Mesendoderm (in vitro differentiated cells): ENCODE results near the gene FNBP1.

Experiments
- DNase-seq: peaks from one replicate; pipeline ENCODE4 v3.0.0; 2013
- H2AK5ac ChIP-seq: 2 replicates; pipeline ENCODE4 v1.6.1; 2013; ENCODE audit warnings: low read length, inconsistent platforms
- H2BK120ac ChIP-seq: 2 replicates; pipeline ENCODE4 v1.6.1; 2013; ENCODE audit warnings: low read depth, mild to moderate bottlenecking, low read length, moderate library complexity, mixed read lengths
- H2BK15ac ChIP-seq: replicated peaks from 2 replicates; pipeline ENCODE4 v1.6.1; 2013; ENCODE audit warnings: low read depth, mild to moderate bottlenecking, moderate library complexity
- H2BK5ac ChIP-seq: 2 replicates; pipeline ENCODE4 v1.6.1; 2013; ENCODE audit warnings: low read length, inconsistent platforms
- H3K18ac ChIP-seq: 2 replicates; pipeline ENCODE4 v1.6.1; 2013; ENCODE audit warnings: mild to moderate bottlenecking, low read length, mixed read lengths
- H3K23ac ChIP-seq: one replicate; pipeline ENCODE4 v1.6.1; 2013; ENCODE audit warnings: low read length
- H3K27ac ChIP-seq: 2 replicates; pipeline ENCODE4 v1.5.1; 2013; ENCODE audit warnings: low read depth, mild to moderate bottlenecking, inconsistent platforms, low read length, moderate library complexity
- H3K27me3 ChIP-seq: 2 replicates; pipeline ENCODE4 v1.6.1; 2013; ENCODE audit warnings: low read length, control low read depth, mild to moderate bottlenecking, inconsistent platforms; ENCODE audit not compliant: insufficient read depth, poor library complexity
- H3K36me3 ChIP-seq: 2 replicates; pipeline ENCODE4 v1.6.1; 2013; ENCODE audit warnings: low read length, inconsistent platforms; ENCODE audit not compliant: control insufficient read depth, insufficient read depth
- H3K4ac ChIP-seq: one replicate; pipeline ENCODE4 v1.6.1; 2013; ENCODE audit warnings: low read depth, mild to moderate bottlenecking, low read length, moderate library complexity
- H3K4me1 ChIP-seq: 2 replicates; pipeline ENCODE4 v1.6.1; 2013; ENCODE audit warnings: low read depth, low read length, inconsistent platforms; ENCODE audit not compliant: control insufficient read depth
- H3K4me2 ChIP-seq: 2 replicates; pipeline ENCODE4 v1.6.1; 2013; ENCODE audit warnings: low read length
- H3K4me3 ChIP-seq: 2 replicates; pipeline ENCODE4 v1.5.1; 2013; ENCODE audit warnings: mild to moderate bottlenecking, low read length
- H3K56ac ChIP-seq: one replicate; pipeline ENCODE4 v1.6.1; 2013; ENCODE audit warnings: low read length
- H3K79me1 ChIP-seq: 2 replicates; pipeline ENCODE4 v1.6.1; 2013; ENCODE audit warnings: low read length, inconsistent platforms
- H3K79me2 ChIP-seq: 2 replicates; pipeline ENCODE4 v1.6.1; 2013; ENCODE audit warnings: mild to moderate bottlenecking, low read length; ENCODE audit not compliant: control insufficient read depth, insufficient read depth
- H3K9ac ChIP-seq: 2 replicates; pipeline ENCODE4 v1.6.1; 2013; ENCODE audit warnings: low read length, inconsistent platforms
- H4K5ac ChIP-seq: one replicate; pipeline ENCODE4 v1.6.1; 2013; ENCODE audit warnings: low read length
- H4K8ac ChIP-seq: one replicate; pipeline ENCODE4 v1.6.1; 2013; ENCODE audit warnings: low read depth, mild to moderate bottlenecking, control low read depth, low read length, moderate library complexity
- WGBS: extraction: QIAGEN DNeasy Blood & Tissue Kit; methylation state at CpG from one replicate; pipeline ENCODE4 v1.1.7; 2013; ENCODE audit warnings: low lambda C conversion rate, missing lambda C conversion rate; ENCODE audit not compliant: insufficient coverage; ENCODE audit errors: extremely low coverage; 5-methylcytosine and 5-hydroxymethylcytosine counted together

Gene FNBP1

DNA sequence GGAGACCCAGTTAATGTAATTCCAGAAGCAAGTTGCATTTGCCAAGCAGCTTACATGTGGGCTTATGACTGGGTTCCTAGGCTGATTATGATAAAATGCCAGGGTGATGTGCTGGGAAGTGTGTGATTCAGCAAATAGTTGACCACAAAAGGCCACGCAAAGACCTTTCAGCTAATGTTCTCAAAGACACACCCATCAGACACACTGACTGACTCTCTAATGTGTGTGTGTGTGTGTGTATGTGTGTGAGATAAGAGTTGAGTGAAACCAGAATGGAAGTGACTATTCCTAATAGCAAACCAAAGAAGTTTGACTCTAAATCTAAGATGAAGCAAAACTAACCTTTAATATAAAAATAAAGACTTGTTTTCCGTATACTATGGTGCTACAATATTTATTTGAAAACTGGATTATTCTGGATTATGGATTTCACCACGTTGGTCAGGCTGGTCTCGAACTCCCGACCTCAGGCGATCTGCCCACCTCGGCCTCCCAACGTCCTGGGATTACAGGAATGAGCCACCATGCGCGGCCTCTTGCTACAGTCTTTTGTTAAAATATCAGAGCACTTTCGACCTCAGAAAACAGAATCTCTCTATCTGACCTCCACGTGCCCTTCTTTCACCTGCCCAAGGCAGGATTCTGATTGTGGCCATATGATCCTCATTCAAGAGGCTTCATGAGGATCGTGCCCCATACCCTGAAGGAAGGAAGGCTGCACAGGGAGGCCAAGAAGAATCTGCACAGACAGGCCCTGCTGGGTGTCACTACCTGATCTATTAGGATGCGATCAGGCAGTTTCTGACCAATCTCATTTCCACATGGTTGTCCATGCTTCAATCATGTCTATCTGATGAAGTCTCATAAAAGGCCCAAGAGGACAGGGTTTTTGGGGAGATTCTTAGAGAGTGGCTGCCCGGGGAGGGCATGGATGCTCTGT lies 132.1 kb downstream of the FNBP1 start:
- H2BK120ac ChIP-seq, result no peak overlapping the region
- no peak overlapping the region for H2BK5ac ChIP-seq
- H3K4me2 ChIP-seq, result no peak overlapping the region
- H2BK15ac ChIP-seq, result no peak overlapping the region
- H2AK5ac ChIP-seq, result no peak overlapping the region
- no peaks in the 10 kb centered on the region for H3K36me3 ChIP-seq
- H3K27ac ChIP-seq, result no peak overlapping the region
- H3K79me1 ChIP-seq, result no peaks in the 10 kb centered on the region
- H3K23ac ChIP-seq, result no peak overlapping the region
- no CpG with 5 or more reads among the region's 15 CpGs for WGBS
- no peak overlapping the region for H4K8ac ChIP-seq
- no peak overlapping the region for H3K56ac ChIP-seq
- H3K4ac ChIP-seq, result no peak overlapping the region
- H3K4me3 ChIP-seq, result no peak overlapping the region
- no peak overlapping the region for H3K18ac ChIP-seq
- H3K79me2 ChIP-seq, result no peaks in the 10 kb centered on the region
- no peak overlapping the region for H4K5ac ChIP-seq
- no peaks in the 10 kb centered on the region for H3K4me1 ChIP-seq
- H3K9ac ChIP-seq, result no peak overlapping the region
- no peaks in the 10 kb centered on the region for H3K27me3 ChIP-seq
- DNase-seq, result no peak

GRCh38 chr9:129909851-129910250 lies 133.1 kb downstream of the FNBP1 start:
- Histone ChIP-seq H3K56ac (no peak overlapping the region), H3K4ac (no peak overlapping the region), H4K8ac (no peak overlapping the region), H3K9ac (no peak overlapping the region), H4K5ac (no peak overlapping the region), H3K27me3 (no peaks in the 10 kb centered on the region), H2AK5ac (no peak overlapping the region), H3K36me3 (no peaks in the 10 kb centered on the region), H2BK5ac (no peak overlapping the region), H3K4me2 (no peak overlapping the region), H3K79me1 (no peaks in the 10 kb centered on the region), H3K23ac (no peak overlapping the region), H2BK120ac (no peak overlapping the region), H3K79me2 (no peaks in the 10 kb centered on the region), H3K4me3 (no peak overlapping the region), H3K18ac (no peak overlapping the region), H2BK15ac (no peak overlapping the region), H3K4me1 (no peaks in the 10 kb centered on the region), H3K27ac (no peak overlapping the region)
- WGBS, result no CpG with 5 or more reads among the region's 9 CpGs
- DNase-seq, result no peak

DNA sequence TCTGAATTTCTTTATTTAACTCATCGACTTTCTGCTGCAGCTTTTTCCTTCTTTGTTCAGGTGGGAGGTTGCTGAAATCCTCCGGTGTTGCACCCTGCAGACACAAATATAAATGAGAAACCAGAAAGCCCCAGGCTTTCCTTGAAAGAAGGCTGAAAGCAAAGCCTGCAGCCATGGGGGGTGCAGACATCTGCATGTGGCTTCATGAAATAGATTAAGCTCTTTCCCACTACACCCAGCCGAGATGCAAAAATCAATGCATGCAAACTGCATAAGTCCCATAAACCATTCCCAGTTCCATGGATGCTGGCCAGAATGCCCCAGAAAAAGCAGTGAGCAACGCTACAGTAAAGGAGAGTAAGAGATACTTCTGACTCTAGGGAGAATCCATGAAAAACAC lies 134.1 kb downstream of the FNBP1 start:
- H2AK5ac ChIP-seq, result no peak overlapping the region
- no peaks in the 10 kb centered on the region for H3K27me3 ChIP-seq
- H3K4ac ChIP-seq, result no peak overlapping the region
- no peaks in the 10 kb centered on the region for H3K79me2 ChIP-seq
- H3K27ac ChIP-seq, result no peak overlapping the region
- H3K56ac ChIP-seq, result no peak overlapping the region
- H3K4me1 ChIP-seq, result no peaks in the 10 kb centered on the region
- no peak overlapping the region for H2BK15ac ChIP-seq
- no peak overlapping the region for H3K18ac ChIP-seq
- no peak for DNase-seq
- no peaks in the 10 kb centered on the region for H3K79me1 ChIP-seq
- no peak overlapping the region for H4K8ac ChIP-seq
- H3K36me3 ChIP-seq, result no peaks in the 10 kb centered on the region
- H3K23ac ChIP-seq, result no peak overlapping the region
- no peak overlapping the region for H4K5ac ChIP-seq
- H2BK5ac ChIP-seq, result no peak overlapping the region
- H3K9ac ChIP-seq, result no peak overlapping the region
- WGBS, result no CpG with 5 or more reads among the region's 4 CpGs
- H3K4me2 ChIP-seq, result no peak overlapping the region
- no peak overlapping the region for H2BK120ac ChIP-seq
- H3K4me3 ChIP-seq, result no peak overlapping the region

GRCh38 chr9:129907201-129907600 lies 135.8 kb downstream of the FNBP1 start:
- Histone ChIP-seq H3K4me3 (no peak overlapping the region), H3K56ac (no peak overlapping the region), H3K9ac (no peak overlapping the region), H3K27me3 (no peaks in the 10 kb centered on the region), H2AK5ac (no peak overlapping the region), H3K36me3 (no peaks in the 10 kb centered on the region), H3K27ac (no peak overlapping the region), H3K4me1 (no peaks in the 10 kb centered on the region), H4K8ac (no peak overlapping the region), H2BK120ac (no peak overlapping the region), H2BK5ac (no peak overlapping the region), H3K4ac (no peak overlapping the region), H3K23ac (no peak overlapping the region), H3K4me2 (no peak overlapping the region), H2BK15ac (no peak overlapping the region), H3K79me1 (no peaks in the 10 kb centered on the region), H3K79me2 (no peaks in the 10 kb centered on the region), H4K5ac (no peak overlapping the region), H3K18ac (no peak overlapping the region)
- DNase-seq, result no peak
- no CpG with 5 or more reads among the region's 4 CpGs for WGBS

- H3K18ac ChIP-seq, result no peak overlapping the region
- no peaks in the 10 kb centered on the region for H3K27me3 ChIP-seq
- no peak overlapping the region for H3K27ac ChIP-seq
- H3K4me2 ChIP-seq, result no peak overlapping the region
- no peak overlapping the region for H4K8ac ChIP-seq
- H3K4ac ChIP-seq, result no peak overlapping the region
- WGBS, result no CpG with 5 or more reads among the region's 4 CpGs
- no peak overlapping the region for H2BK15ac ChIP-seq
- H3K36me3 ChIP-seq, result no peaks in the 10 kb centered on the region
- DNase-seq, result no peak
- no peak overlapping the region for H3K9ac ChIP-seq
- H2BK5ac ChIP-seq, result no peak overlapping the region
- H2AK5ac ChIP-seq, result no peak overlapping the region
- H3K4me1 ChIP-seq, result no peaks in the 10 kb centered on the region
- H4K5ac ChIP-seq, result no peak overlapping the region
- H3K79me2 ChIP-seq, result no peaks in the 10 kb centered on the region
- no peak overlapping the region for H3K23ac ChIP-seq
- no peaks in the 10 kb centered on the region for H3K79me1 ChIP-seq
- no peak overlapping the region for H2BK120ac ChIP-seq
- H3K4me3 ChIP-seq, result no peak overlapping the region
- no peak overlapping the region for H3K56ac ChIP-seq
These were observed 136.7 kb downstream of the FNBP1 start for GRCh38 chr9:129906298-129906697.

DNA sequence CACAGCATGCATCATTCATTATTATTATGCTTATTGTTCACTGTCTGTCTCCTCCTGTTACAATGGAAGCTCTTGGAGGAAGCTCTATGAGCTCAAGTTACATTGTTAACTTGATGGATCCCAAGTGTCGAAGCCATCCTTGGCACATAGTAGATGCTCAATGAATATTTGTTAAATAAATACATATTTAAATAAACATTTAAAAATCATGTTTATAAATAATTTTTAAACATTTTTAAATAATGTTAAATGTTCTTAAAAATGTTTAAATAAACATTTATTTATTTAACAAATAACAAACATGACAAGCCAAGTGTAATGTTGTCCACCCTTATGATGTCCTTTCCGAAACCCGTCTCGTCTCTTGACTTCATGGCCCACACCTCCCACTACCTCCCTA lies 138.3 kb downstream of the FNBP1 start:
- H2BK120ac ChIP-seq, result no peak overlapping the region
- H3K4me1 ChIP-seq, result no peaks in the 10 kb centered on the region
- DNase-seq, result no peak
- H2BK15ac ChIP-seq, result no peak overlapping the region
- H3K23ac ChIP-seq, result no peak overlapping the region
- H3K27ac ChIP-seq, result no peak overlapping the region
- no peak overlapping the region for H4K8ac ChIP-seq
- no peak overlapping the region for H2BK5ac ChIP-seq
- no peaks in the 10 kb centered on the region for H3K79me1 ChIP-seq
- H3K36me3 ChIP-seq, result no peaks in the 10 kb centered on the region
- H3K4me3 ChIP-seq, result no peak overlapping the region
- no CpG with 5 or more reads among the region's 4 CpGs for WGBS
- H4K5ac ChIP-seq, result no peak overlapping the region
- no peak overlapping the region for H3K18ac ChIP-seq
- H3K27me3 ChIP-seq, result no peaks in the 10 kb centered on the region
- H2AK5ac ChIP-seq, result no peak overlapping the region
- H3K79me2 ChIP-seq, result no peaks in the 10 kb centered on the region
- H3K4ac ChIP-seq, result no peak overlapping the region
- no peak overlapping the region for H3K56ac ChIP-seq
- H3K9ac ChIP-seq, result no peak overlapping the region
- H3K4me2 ChIP-seq, result no peak overlapping the region
